Esophagus squamous epithelium (tissue), 5 donors: ENCODE measurements around the gene GPX4. TPM values are rescaled to one million over a fixed set of nuclear protein-coding genes. Genes with fewer than 3 reads are reported as not detected.
A peak's percentile ranks its signal among the peaks of the same experiment; 100 is the strongest.

Source experiments
- DNase-seq: peaks from one replicate; lab custom pipeline; 2025; lab: John Stamatoyannopoulos, UW
- H3K27ac ChIP-seq, 4 donors: fragments of 200-600 bp; sonication (generic); one replicate each; pipeline ENCODE4 v1.5.1; 2016 to 2019; ENCODE audit warnings: mild to moderate bottlenecking in 1 of 4
- H3K27me3 ChIP-seq, 4 donors: fragments of 200-600 bp; sonication (generic); 1 replicate in 3 of 4; 2 replicates in 1 of 4; pipeline versions ENCODE4 v1.5.1 to v1.6.0; 2017 to 2021; ENCODE audit warnings: antibody characterized with exemption in 1 of 4
- H3K36me3 ChIP-seq, 3 donors: fragments of 200-600 bp; sonication (generic); one replicate each; pipeline ENCODE4 v1.5.1; 2016 to 2019
- H3K4me1 ChIP-seq, 3 donors: fragments of 200-600 bp; sonication (generic); one replicate each; pipeline ENCODE4 v1.5.1; 2017 to 2019
- H3K4me3 ChIP-seq, 4 donors: fragments of 200-600 bp; sonication (generic); 1 replicate in 3 of 4; 2 replicates in 1 of 4; pipeline ENCODE4 v1.5.1; 2016 to 2019; ENCODE audit warnings: mild to moderate bottlenecking in 2 of 4, moderate library complexity in 1 of 4
- H3K9me3 ChIP-seq, 3 donors: fragments of 200-600 bp; sonication (generic); one replicate each; pipeline ENCODE4 v1.5.1; 2016 to 2019
- POLR2A ChIP-seq, 4 donors: fragments of 450-650 bp; IDR thresholded peaks; one replicate each; pipeline ENCODE4 v1.6.1; 2017; ENCODE audit warnings: antibody characterized with exemption in 4 of 4, mild to moderate bottlenecking in 4 of 4, moderate library complexity in 3 of 4
- WGBS, 2 donors: methylation state at CpG; one replicate each; pipeline ENCODE4 v1.1.5; 2018; 5-methylcytosine and 5-hydroxymethylcytosine counted together
- intact Hi-C: fragments of 100-400 bp; cut with DNase I; formaldehyde crosslinking; loops from one replicate; pipeline ENCODE4 v1.15.0; 2022
- total RNA-seq, 4 donors: library from RNA; depleted of rRNA; stranded (reverse); fragments of >200 nt; gene quantifications; one replicate each; pipeline ENCODE4 v1.1.0, GENCODE V29; 2016
- TF ChIP-seq, protein P1 (sequence below), 6 experiments: fragments of 450-650 bp in 4 of 6; fragments of 200-600 bp in 2 of 6; sonication (generic) in 2 of 6; IDR thresholded peaks; one replicate each; pipeline ENCODE4 v1.5.1; 2016 to 2019; ENCODE audit warnings: antibody characterized with exemption in 6 of 6, mild to moderate bottlenecking in 4 of 6, moderate library complexity in 4 of 6
- donor health status: DM: yes; HTN: yes; CAD: no.

The GPX4 gene, protein sequence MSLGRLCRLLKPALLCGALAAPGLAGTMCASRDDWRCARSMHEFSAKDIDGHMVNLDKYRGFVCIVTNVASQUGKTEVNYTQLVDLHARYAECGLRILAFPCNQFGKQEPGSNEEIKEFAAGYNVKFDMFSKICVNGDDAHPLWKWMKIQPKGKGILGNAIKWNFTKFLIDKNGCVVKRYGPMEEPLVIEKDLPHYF
- 100 to 1,000 TPM; 108 to 405 (median 244) TPM for total RNA-seq

- H3K27ac ChIP-seq = peak within 1 kb of the TSS; percentile 95 to 99 (median 98)
- intact Hi-C loops = loop anchor here (5.0 kb wide), 1 partner anchor 82 kb away; the partner anchor contains the start of genes RNU6-2 and TMEM259
- DNase-seq = peak; percentile 97
- WGBS, 2 donors = 0% methylated on average over 1 to 16 of the region's 75 CpGs
- TF ChIP-seq, protein P1, sequence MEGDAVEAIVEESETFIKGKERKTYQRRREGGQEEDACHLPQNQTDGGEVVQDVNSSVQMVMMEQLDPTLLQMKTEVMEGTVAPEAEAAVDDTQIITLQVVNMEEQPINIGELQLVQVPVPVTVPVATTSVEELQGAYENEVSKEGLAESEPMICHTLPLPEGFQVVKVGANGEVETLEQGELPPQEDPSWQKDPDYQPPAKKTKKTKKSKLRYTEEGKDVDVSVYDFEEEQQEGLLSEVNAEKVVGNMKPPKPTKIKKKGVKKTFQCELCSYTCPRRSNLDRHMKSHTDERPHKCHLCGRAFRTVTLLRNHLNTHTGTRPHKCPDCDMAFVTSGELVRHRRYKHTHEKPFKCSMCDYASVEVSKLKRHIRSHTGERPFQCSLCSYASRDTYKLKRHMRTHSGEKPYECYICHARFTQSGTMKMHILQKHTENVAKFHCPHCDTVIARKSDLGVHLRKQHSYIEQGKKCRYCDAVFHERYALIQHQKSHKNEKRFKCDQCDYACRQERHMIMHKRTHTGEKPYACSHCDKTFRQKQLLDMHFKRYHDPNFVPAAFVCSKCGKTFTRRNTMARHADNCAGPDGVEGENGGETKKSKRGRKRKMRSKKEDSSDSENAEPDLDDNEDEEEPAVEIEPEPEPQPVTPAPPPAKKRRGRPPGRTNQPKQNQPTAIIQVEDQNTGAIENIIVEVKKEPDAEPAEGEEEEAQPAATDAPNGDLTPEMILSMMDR (IDR thresholded peaks at IDR 0.05) = no peak
- TF ChIP-seq POLR2A (IDR thresholded peaks at IDR 0.05) = peak in 3 of 4 donors; percentile 72 to 99 (median 96)
- H3K4me1 ChIP-seq = peaks cover 60 to 86% (median 75%) of the 10 kb centered on the region in 3 donors
- H3K36me3 ChIP-seq = peaks cover 14 to 34% (median 17%) of the 10 kb centered on the region in 3 donors
- no peaks in the 10 kb centered on the region for H3K27me3 ChIP-seq
- peaks cover 0 to 5% (median 0%) of the 10 kb centered on the region in 3 donors for H3K9me3 ChIP-seq
- peak within 1 kb of the TSS; percentile 67 to 92 (median 76) for H3K4me3 ChIP-seq
Observed at GRCh38 chr19:1103708-1104310, at the start of gene GPX4. GPX4 (plus strand) TSS chr19:1103994; CDS start chr19:1104044, 50 bp downstream.

- TF ChIP-seq POLR2A (IDR thresholded peaks at IDR 0.05) = no peak
- TF ChIP-seq, protein P1 (IDR thresholded peaks at IDR 0.05) = no peak
- Histone ChIP-seq H3K27me3 (no peaks in the 10 kb centered on the region), H3K9me3 (peaks cover 0 to 37% (median 25%) of the 10 kb centered on the region in 3 donors), H3K27ac (no peak overlapping the region), H3K36me3 (peaks cover 0 to 34% (median 0%) of the 10 kb centered on the region in 3 donors), H3K4me1 (no peaks in the 10 kb centered on the region), H3K4me3 (no peak overlapping the region)
- no peak for DNase-seq
- 84 to 93% methylated on average over 5 to 7 of the region's 28 CpGs for WGBS, 2 donors
- intact Hi-C loops = no loop called here
Observed at GRCh38 chr19:1054102-1055027, 49.4 kb upstream of the GPX4 start.

DNA sequence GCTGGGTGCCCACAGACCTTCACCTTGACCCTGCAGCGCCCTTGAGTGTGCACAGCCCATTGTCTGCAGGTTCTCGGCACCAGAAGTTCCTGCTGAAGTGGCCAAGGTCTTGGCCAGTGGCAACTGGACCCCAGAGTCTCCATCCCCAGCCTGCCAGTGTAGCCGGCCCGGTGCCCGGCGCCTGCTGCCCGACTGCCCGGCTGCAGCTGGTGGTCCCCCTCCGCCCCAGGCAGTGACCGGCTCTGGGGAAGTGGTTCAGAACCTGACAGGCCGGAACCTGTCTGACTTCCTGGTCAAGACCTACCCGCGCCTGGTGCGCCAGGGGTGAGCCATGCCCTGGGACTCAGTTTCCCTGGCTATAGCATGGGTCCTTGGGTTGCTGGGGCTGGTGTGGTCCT is 48.8 kb upstream of the GPX4 start:
- H3K9me3 ChIP-seq = peaks cover 0 to 40% (median 25%) of the 10 kb centered on the region in 3 donors
- 78 to 84% methylated on average over 3 of the region's 14 CpGs for WGBS, 2 donors

GRCh38 chr19:1055886-1056620 is 47.7 kb upstream of the GPX4 start:
- H3K27me3 ChIP-seq = no peaks in the 10 kb centered on the region
- no peak for DNase-seq
- TF ChIP-seq, protein P1 (IDR thresholded peaks at IDR 0.05) = no peak
- no peak for TF ChIP-seq POLR2A (IDR thresholded peaks at IDR 0.05)
- no peak overlapping the region for H3K27ac ChIP-seq
- no peak overlapping the region for H3K4me3 ChIP-seq
- intact Hi-C loops = no loop called here
- no peaks in the 10 kb centered on the region for H3K4me1 ChIP-seq
- 91 to 94% methylated on average over 7 to 9 of the region's 20 CpGs for WGBS, 2 donors
- H3K9me3 ChIP-seq = peaks cover 0 to 40% (median 25%) of the 10 kb centered on the region in 3 donors
- peaks cover 0 to 34% (median 0%) of the 10 kb centered on the region in 3 donors for H3K36me3 ChIP-seq

More for the DNA sequence above, 48.8 kb upstream of the GPX4 start:
- Histone ChIP-seq H3K27ac (no peak overlapping the region), H3K27me3 (no peaks in the 10 kb centered on the region), H3K4me1 (no peaks in the 10 kb centered on the region), H3K36me3 (peaks cover 0 to 34% (median 0%) of the 10 kb centered on the region in 3 donors), H3K4me3 (no peak overlapping the region)
- TF ChIP-seq, protein P1 (IDR thresholded peaks at IDR 0.05) = no peak
- no peak for TF ChIP-seq POLR2A (IDR thresholded peaks at IDR 0.05)
- DNase-seq = no peak
- intact Hi-C loops = no loop called here
